SH-SY5Y (cell line): ENCODE results near the gene HSD17B4.

Source experiments
- GATA2 ChIP-seq: IDR thresholded peaks from 2 replicates; pipeline ENCODE4 v1.6.1; 2011; ENCODE audit warnings: mild to moderate bottlenecking, low read depth, low read length
- GATA3 ChIP-seq: IDR thresholded peaks from 2 replicates; pipeline ENCODE4 v1.6.1; 2011; ENCODE audit warnings: low read depth, mild to moderate bottlenecking, low read length, moderate library complexity

Gene HSD17B4

DNA sequence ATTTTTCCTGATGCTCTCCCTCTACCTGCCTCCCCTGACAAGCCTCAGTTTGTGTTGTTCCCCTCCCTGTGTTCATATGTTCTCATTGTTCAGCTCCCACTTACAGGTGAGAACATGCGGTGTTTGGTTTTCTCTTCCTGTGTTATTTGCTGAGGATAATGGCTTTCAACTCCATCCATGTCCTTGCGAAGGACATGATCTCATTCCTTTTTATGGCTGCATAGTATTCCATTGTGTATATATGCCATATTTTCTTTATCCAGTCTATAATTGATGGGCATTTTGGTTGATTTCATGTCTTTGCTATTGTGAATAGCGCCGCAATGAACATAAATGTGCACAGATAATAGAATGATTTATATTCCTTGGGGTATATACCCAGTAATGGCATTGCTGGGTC, 99.5 kb downstream of the HSD17B4 start:
- TF ChIP-seq GATA2 (no peak), GATA3 (no peak)

DNA sequence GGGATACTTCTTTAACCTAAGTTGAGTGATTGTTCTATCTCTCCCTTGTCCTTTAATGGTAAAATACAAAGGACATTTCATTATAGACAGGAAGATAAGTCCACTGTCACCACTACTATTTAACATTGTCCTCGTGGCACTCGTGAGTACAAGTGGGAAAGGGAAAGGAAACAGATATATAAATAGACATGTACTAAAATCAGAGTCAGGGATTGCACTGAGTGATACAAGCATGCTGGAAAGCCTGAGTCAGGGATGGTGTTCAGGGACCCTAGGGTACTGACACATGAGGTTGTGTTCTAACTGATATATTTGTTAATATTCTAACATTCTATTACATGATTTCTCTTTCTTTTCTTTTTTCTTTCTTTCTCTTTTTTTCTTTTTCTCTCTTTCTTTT, 102.3 kb downstream of the HSD17B4 start:
- TF ChIP-seq GATA3, result no peak
- no peak for TF ChIP-seq GATA2

DNA sequence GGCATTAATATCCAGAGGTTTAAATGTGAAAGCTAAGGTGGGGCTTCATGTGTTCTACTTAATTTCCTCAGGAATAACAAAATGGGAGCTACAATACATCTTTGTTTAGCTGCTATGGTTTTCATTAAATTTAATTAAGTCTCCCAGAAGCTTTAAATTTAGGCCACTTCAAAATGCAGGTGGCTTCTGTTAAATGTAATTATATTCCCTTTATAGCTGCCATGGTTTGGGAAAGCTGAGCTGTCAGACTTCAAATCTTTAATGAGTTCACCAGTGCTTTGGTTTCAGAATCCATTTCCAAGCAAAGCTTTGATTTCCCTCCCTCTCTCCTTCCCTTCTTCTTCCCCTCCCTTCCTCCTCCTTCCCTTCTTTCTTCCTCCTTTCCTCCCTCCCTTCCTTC, 118.6 kb downstream of the HSD17B4 start:
- TF ChIP-seq GATA2 (no peak), GATA3 (no peak)

DNA sequence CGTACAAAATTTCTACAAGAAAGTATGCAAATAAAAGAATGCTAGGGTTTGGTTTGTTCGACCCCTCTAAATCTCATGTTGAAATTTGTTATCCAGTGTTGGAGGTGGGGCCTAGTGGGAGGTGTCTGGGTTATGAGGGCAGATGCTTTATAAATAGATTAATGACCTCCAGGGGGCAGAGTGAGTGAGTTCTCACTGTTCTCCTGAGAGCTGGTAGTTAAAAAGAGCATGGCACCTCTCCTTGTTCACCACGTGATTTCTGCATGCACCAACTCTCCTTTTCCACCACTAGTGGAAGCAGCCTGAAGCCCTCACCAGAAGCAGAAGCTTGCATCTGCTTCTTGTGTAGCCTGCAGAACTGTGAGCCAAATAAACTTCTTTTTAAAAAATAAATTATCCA, 126.6 kb downstream of the HSD17B4 start:
- TF ChIP-seq GATA2 (no peak), GATA3 (no peak)

DNA sequence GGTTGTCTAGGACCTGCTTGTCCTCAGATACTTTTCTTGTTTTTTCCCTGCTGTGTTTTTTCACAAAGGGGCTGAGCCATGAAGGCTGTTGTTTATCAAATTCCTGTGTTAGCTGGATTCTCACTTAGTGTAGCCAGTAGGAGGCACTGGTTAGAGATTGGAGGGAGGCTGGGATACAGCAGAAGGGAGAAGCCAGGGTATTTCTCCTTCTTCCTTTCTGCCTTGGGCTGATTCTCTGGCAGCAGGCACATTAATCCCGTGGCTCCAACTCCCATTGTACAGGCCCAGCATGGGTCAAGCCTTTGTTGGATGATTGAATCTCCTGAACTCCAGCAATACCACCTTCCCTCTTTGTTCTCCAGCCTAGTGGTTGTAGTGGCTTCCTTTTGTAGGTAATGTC, 130.7 kb downstream of the HSD17B4 start:
- TF ChIP-seq GATA2 (no peak), GATA3 (no peak)

DNA sequence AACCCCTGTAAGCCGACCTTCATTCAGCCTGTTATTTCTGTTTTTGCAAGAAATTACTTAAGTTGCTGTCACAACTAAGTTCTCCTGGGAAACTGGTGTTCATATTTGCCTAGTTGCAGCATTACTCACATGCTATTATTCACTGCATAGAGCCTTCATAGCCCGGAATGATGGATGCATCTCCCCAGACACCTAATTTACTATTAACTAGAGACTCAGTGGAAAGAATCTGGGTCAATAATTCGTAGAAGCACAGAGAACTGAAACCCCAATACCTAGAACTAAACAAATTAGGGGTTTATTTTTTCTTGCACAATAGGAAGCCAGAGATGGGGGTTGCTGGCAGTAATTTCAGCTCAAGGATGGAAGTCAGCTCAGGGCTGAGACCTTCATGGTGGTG, 131.4 kb downstream of the HSD17B4 start:
- no peak for TF ChIP-seq GATA2
- TF ChIP-seq GATA3, result no peak
